Heart right ventricle (tissue), 16 donors: ENCODE results near the gene POLR2I. TPM values are rescaled to one million over a fixed set of nuclear protein-coding genes. Genes with fewer than 3 reads are reported as not detected.

Experiments
- ATAC-seq, 8 donors: fragments of 200-7000 bp; cut with Tn5 transposase; one replicate each; pipeline ENCODE4 v1.9.1; 2020; ENCODE audit warnings: mild to moderate bottlenecking in 8 of 8, moderate library complexity in 8 of 8, moderate number of reproducible peaks in 1 of 8
- DNase-seq, 2 donors: peaks; one replicate each; pipeline ENCODE4 v3.0.0-alpha.2; 2020
- H3K27ac ChIP-seq, 10 donors: fragments of 200-600 bp; sonication (generic) in 2 of 10; one replicate each; pipeline versions ENCODE4 v1.5.0 to v1.8.0; 2020 to 2022; ENCODE audit warnings: mild to moderate bottlenecking in 3 of 10
- H3K27me3 ChIP-seq, 7 donors: fragments of 200-600 bp; one replicate each; pipeline ENCODE4 v1.8.0; 2021 to 2022; ENCODE audit warnings: mild to moderate bottlenecking in 2 of 7
- H3K36me3 ChIP-seq, 9 donors: fragments of 200-600 bp; sonication (generic) in 1 of 9; one replicate each; pipeline versions ENCODE4 v1.5.0 to v1.8.0; 2020 to 2022; ENCODE audit warnings: mild to moderate bottlenecking in 2 of 9
- H3K4me1 ChIP-seq, 9 donors: fragments of 200-600 bp; sonication (generic) in 1 of 9; one replicate each; pipeline versions ENCODE4 v1.5.0 to v1.8.0; 2020 to 2022; ENCODE audit warnings: mild to moderate bottlenecking in 4 of 9
- H3K4me3 ChIP-seq, 10 donors: fragments of 200-600 bp; sonication (generic) in 2 of 10; one replicate each; pipeline versions ENCODE4 v1.5.0 to v1.8.0; 2020 to 2022; ENCODE audit warnings: mild to moderate bottlenecking in 7 of 10, moderate library complexity in 2 of 10
- H3K9me3 ChIP-seq, 11 donors: fragments of 200-600 bp in 10 of 11; sonication (generic) in 2 of 11; one replicate each; pipeline versions ENCODE4 v1.5.0 to v1.8.0; 2013 to 2022; ENCODE audit warnings: mild to moderate bottlenecking in 2 of 11, control low read depth in 1 of 11, moderate library complexity in 1 of 11
- CTCF ChIP-seq, 9 donors: fragments of 200-600 bp; sonication (generic) in 2 of 9; IDR thresholded peaks; one replicate each; pipeline versions ENCODE4 v1.5.0 to v1.8.0; 2021 to 2022; ENCODE audit warnings: antibody characterized with exemption in 9 of 9, mild to moderate bottlenecking in 5 of 9, moderate library complexity in 1 of 9
- WGBS, 2 donors: extraction: QIAGEN DNeasy Blood & Tissue Kit; methylation state at CpG; one replicate each; pipeline ENCODE4 v1.1.7; 2013; ENCODE audit warnings: inconsistent platforms in 1 of 2; 5-methylcytosine and 5-hydroxymethylcytosine counted together
- intact Hi-C, 10 donors: fragments of 100-400 bp; cut with DNase I; formaldehyde crosslinking; loops; one replicate each; pipeline versions ENCODE4 v1.11.1 to v1.14.2; 2022
- polyA plus RNA-seq, 2 donors: library from polyadenylated mRNA; stranded (reverse); fragments of 200-250 nt; gene quantifications; one replicate each; pipeline ENCODE4 v1.2.3, GENCODE V29; 2013
- total RNA-seq, 10 donors: library from RNA; stranded (reverse); fragmentation: NEBNext Ultra II Directional in 3 of 10; extraction: Animal tissue kit (Norgen Biotek cat#: 25700) in 3 of 10; gene quantifications; one replicate each; pipeline versions ENCODE4 v1.2.1 to v1.2.4, GENCODE V29; 2021 to 2023
- donor health status: Arrhythmogenic right ventricular cardiomyopathy.
- donor health status: ischemic (EF 13 %, LVEDD 7.1; RV severe dilation, severe dysfunction).
- donor health status: healthy with polysubstance abuse.
- donor health status: DM: no; HTN: yes; CAD: no.
- donor health status: DM: no; HTN: no; CAD: no.
- donor health status: ischemic (EF 25% LVEDD 6.9; RV normal size, moderate dysfunction).
- donor health status: ischemic (EF 25% LVEDD 5.7; RV mildly dilated, moderate dysfunction).
- donor health status: healthy.
- donor health status: DM: yes; HTN: yes; CAD: no.
- donor health status: Ischemic cardiomyopathy.
- donor health status: ischemic (EF 35%, LVEDD 5.7; RV mildly dilated, moderate dysfunction).
- donor health status: nonischemic (EF 11% LVEDD 7.7; RV severe dilation, severe dysfunction).
- donor health status: DM: yes; HTN: yes; CAD: no.
- donor health status: PGD.
- donor health status: ischemic (EF 29% LVEDD 5.4; RV normal size, mild dysfunction).
- donor health status: nonischemic (EF 23%, LVEDD 6.1; RV moderate dilation, normal function).

Gene POLR2I
- total and polyA plus RNA-seq, 12 donors = 83.7 to 153 (median 111) TPM

- WGBS, 2 donors = 87 to 95% methylated on average over 7 of the region's 7 CpGs
- TF ChIP-seq CTCF (IDR thresholded peaks at IDR 0.05) = no peak
- DNase-seq (no peak), ATAC-seq (no peak)
- Histone ChIP-seq H3K4me3 (no peak overlapping the region), H3K27me3 (no peaks in the 10 kb centered on the region), H3K27ac (peak overlapping the region in 2 of 10 donors; percentile 20 to 69), H3K9me3 (no peaks in the 10 kb centered on the region), H3K36me3 (peaks cover 0 to 54% (median 0%) of the 10 kb centered on the region in 9 donors), H3K4me1 (peaks cover 0 to 20% (median 6%) of the 10 kb centered on the region in 9 donors)
- intact Hi-C loops = no loop called here
These were observed 22.1 kb downstream of the POLR2I start for GRCh38 chr19:36092566-36092965.

- Histone ChIP-seq H3K9me3 (no peaks in the 10 kb centered on the region), H3K27me3 (no peaks in the 10 kb centered on the region), H3K4me1 (peaks cover 0 to 12% (median 5%) of the 10 kb centered on the region in 9 donors), H3K36me3 (peaks cover 0 to 57% (median 0%) of the 10 kb centered on the region in 9 donors), H3K27ac (no peak overlapping the region), H3K4me3 (no peak overlapping the region)
- no peak for DNase-seq
- WGBS, 2 donors = 88 to 91% methylated on average over 13 of the region's 13 CpGs
- TF ChIP-seq CTCF (IDR thresholded peaks at IDR 0.05) = no peak
- no peak for ATAC-seq
- intact Hi-C loops = no loop called here
These were observed 23.6 kb downstream of the POLR2I start for GRCh38 chr19:36090910-36091695.

- intact Hi-C loops = no loop called here
- Histone ChIP-seq H3K27me3 (no peaks in the 10 kb centered on the region), H3K36me3 (peaks cover 0 to 58% (median 0%) of the 10 kb centered on the region in 9 donors), H3K4me3 (no peak overlapping the region), H3K9me3 (no peaks in the 10 kb centered on the region), H3K27ac (no peak overlapping the region), H3K4me1 (peaks cover 0 to 12% (median 5%) of the 10 kb centered on the region in 9 donors)
- DNase-seq (no peak), ATAC-seq (no peak)
- WGBS, 2 donors = 95 to 97% methylated on average over 5 of the region's 5 CpGs
- no peak for TF ChIP-seq CTCF (IDR thresholded peaks at IDR 0.05)
These were observed 24.8 kb downstream of the POLR2I start for GRCh38 chr19:36089847-36090246.

GRCh38 chr19:36086326-36086725 lies 28.3 kb downstream of the POLR2I start:
- WGBS, 2 donors = 97 to 98% methylated on average over 9 of the region's 9 CpGs

More at GRCh38 chr19:36086326-36086725, 28.3 kb downstream of the POLR2I start:
- Histone ChIP-seq H3K27me3 (no peaks in the 10 kb centered on the region), H3K36me3 (peaks cover 0 to 69% (median 0%) of the 10 kb centered on the region in 9 donors), H3K4me3 (no peak overlapping the region), H3K27ac (no peak overlapping the region), H3K4me1 (no peaks in the 10 kb centered on the region), H3K9me3 (no peaks in the 10 kb centered on the region)
- DNase-seq (no peak), ATAC-seq (no peak)
- intact Hi-C loops = no loop called here
- no peak for TF ChIP-seq CTCF (IDR thresholded peaks at IDR 0.05)
